ENCODE measurements around the gene FAAH2.

Gene FAAH2

GRCh38 chrX:57528670-57529255 is 242.3 kb downstream of the FAAH2 start:
- TF ChIP-seq CTCF (IDR thresholded peaks at IDR 0.05): no peak
- no peaks in the 10 kb centered on the region for H3K4me1 Mint-ChIP-seq
- H3K4me3 Mint-ChIP-seq: no peak overlapping the region
- no peak overlapping the region for H3K27ac Mint-ChIP-seq
- no peaks in the 10 kb centered on the region for H3K36me3 Mint-ChIP-seq (ENCODE audit: low read depth)
- H3K9me3 Mint-ChIP-seq: peaks cover 61% of the 10 kb centered on the region
- DNase-seq: no peak
- no peaks in the 10 kb centered on the region for H3K27me3 Mint-ChIP-seq (ENCODE audit: low read depth, poor library complexity)
